H1 (cell line): ENCODE results near the gene SLC35F1. TPM values are rescaled to one million over a fixed set of nuclear protein-coding genes. Genes with fewer than 3 reads are reported as not detected.

Source experiments
- CTCF ChIP-seq, 3 experiments: IDR thresholded peaks; 1 replicate in 2 of 3; 2 replicates in 1 of 3; pipeline versions ENCODE4 v1.5.1 to v1.6.1; 2011; ENCODE audit warnings: low read length in 3 of 3, mild to moderate bottlenecking in 3 of 3, inconsistent platforms in 2 of 3, low read depth in 1 of 3, moderate library complexity in 1 of 3; ENCODE audit not compliant: insufficient read depth in 1 of 3; ENCODE audit errors: control extremely low read depth in 1 of 3
- polyA plus RNA-seq, 7 experiments: library from polyadenylated mRNA; depleted of rRNA in 3 of 7; stranded (reverse) in 5 of 7; unstranded in 2 of 7; fragments of >200 nt in 5 of 7; fragments of 200-250 nt in 2 of 7; gene quantifications; 1 replicate in 5 of 7; 2 replicates in 1 of 7; 4 replicates in 1 of 7; pipeline versions ENCODE4 v1.2.1 to v1.2.3, GENCODE V29; 2011 to 2013; ENCODE audit warnings: missing spikeins in 2 of 7, mixed read lengths in 2 of 7
- total RNA-seq: library from RNA; stranded (reverse); fragmentation: NEBNext Ultra II Directional; extraction: Animal tissue kit (Norgen Biotek cat#: 25700); gene quantifications from 2 replicates; pipeline ENCODE4 v1.2.1, GENCODE V29; 2021

The SLC35F1 gene
- total and polyA plus RNA-seq, 2 of the 8 experiments (the other 6 are each of a cell fraction or from before 2014, with no cell fraction given): 7.0 to 10.0 TPM

DNA sequence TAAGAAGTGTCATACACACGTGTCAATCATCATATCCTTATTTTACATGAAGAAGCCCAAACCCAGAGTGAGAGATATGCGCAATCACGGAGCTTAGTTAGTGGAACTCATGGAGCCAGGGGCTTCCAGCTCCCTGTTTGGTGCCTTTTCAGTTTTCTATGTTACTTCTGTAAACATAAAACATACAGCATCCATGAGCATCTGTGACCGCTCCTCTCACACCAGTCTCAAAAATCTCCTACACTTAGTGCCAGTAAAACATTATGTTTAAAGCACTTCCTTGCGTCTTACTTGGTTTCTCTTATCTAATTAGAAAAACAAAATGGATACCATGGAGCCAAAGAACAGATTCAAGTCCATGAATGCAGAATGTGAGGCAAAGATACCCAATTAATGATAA is 240.4 kb downstream of the SLC35F1 start (continued):
- TF ChIP-seq CTCF (IDR thresholded peaks at IDR 0.05; ENCODE audit: control extremely low read depth in 1 of 3, insufficient read depth in 1 of 3, low read depth in 1 of 3, low read length in 3 of 3): no peak
